Measurements from ENCODE around the gene ACSBG1.

The ACSBG1 gene

DNA sequence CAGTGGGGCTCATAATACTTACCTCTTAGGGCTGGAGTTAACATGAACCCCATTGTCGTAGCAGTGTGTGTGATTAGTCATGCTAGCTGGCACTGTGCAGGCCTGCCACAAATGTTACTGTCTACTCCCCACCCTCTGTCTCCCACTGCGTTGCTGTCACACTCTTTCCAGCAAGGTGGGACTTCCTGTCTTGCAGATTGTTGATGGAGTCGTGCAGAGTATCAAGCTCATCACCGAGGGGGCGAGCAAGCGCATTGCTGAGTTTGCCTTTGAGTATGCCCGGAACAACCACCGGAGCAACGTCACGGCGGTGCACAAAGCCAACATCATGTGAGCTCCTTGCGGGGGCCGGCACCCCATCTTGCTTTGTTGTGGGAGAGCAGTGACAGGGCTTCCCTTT, 72.3 kb downstream of the ACSBG1 start:
- DNase-seq = peak; percentile 23

DNA sequence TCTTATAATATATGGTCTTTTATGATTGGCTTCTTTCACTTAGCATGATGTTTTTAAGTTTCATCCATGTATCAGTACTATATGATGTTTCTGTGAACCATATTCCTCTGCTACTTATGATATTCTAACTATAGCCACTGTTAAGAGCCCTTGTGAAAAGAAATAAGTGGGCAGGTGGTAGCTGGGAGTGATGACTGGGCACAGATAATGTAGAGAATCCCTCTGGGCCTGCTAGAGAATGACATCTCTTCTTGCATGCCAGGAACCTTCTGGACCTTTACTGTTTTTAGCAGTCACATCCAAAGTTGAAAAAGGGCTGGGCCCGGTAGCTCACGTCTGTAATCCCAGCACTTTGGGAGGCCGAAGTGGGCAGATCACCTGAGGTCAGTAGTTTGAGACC, 75.0 kb downstream of the ACSBG1 start:
- DNase-seq = no peak

DNA sequence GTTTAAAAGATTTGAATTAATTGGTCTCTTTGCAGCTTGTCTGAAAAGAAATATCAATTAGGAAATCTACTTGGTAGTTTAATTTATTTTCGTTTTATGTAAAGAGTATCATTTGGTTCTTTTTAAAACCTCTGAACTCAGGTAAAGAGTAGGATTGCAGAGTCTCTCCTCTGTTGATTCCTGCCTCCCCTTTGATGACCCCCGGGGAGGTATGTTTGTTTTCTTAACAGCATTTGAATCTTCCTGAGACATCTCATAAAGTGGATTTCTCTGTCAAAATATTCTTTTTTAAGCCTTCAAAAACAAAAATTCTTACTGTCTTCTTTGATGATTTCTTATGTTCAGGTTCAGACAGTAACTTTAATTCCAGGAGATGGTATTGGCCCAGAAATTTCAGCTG, 77.2 kb downstream of the ACSBG1 start:
- DNase-seq = no peak

DNA sequence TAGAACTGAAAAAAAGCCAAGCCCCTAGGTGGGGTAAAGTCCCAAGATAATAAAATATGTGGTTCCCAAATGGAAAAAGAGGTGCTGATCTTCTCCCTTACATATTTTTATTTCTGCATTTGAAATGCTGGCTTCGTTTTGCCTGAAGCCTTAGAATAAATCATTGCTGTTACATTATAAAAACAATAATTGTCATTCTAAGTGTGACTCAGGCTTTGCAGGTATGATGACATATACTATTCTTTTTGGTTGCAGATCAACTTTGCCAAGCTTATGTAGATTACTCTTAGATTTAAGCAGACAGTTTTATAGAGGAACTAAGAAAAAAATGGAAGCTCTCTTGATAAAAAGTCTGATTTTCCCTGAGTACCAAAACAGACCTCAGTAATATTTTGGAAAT, 77.7 kb downstream of the ACSBG1 start:
- DNase-seq = no peak

DNA sequence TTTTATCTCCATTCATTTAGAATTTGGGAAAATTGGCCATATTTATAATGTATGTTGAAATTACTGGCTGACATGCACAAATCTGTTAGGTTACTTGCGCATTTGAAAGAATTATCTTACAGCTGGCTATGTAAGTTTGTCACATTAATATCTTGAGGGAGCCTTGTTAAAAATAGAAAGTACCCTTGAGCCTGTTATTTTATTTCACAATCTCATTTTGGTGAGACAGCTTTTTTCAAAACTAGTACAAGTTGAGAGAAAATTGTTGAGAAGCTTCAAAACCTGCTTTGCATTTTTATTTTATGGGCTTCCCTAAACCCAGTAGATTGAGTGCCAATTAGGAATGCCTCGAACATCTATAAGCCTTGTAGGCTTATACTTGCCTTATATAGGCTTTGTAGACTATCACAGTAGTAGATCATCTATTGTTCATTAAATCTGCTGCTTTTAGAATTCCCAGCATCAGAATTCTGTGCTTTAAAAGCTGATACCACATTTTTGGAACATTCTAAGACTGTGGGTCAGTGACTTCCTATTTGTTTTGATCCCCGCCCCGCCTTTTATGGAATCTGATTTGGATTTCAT, 78.9 kb downstream of the ACSBG1 start:
- DNase-seq = no peak

DNA sequence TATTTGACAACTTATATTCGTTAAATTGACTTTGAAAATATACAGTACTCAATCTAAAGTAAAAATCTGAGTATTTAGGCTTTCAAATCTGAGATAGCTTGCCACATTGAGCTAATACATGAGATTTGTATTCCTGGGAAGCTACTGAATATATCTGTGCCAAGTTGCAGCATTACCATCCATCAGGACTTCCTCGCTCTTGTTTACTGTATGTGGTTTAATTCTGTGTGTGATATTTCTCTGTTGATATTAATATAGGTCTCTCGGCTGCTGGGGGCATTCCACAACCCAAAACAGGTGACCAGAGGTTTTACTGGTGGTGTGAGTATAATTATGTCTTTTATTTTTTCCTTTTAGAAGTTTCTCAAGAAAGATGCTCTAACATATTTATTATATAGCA, 79.4 kb downstream of the ACSBG1 start:
- no peak for DNase-seq

DNA sequence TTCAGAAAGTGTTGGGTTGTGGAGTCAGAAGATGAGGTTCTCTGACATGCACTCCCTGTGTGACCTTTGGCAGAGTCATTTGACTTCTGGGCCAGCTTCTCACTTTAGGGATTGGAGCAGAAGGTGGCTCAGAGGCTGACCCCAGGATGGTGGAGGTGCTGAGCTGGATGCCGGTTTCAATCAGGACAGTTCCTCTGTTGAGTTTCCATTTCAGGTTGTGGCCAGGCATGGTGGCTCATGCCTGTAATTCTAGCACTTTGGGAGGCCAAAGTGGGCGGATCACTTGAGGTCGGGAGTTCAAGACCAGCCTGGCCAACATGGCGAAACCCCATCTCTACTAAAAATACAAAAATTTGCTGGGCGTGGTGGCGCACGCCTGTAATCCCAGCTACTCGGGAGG, 83.3 kb downstream of the ACSBG1 start:
- DNase-seq = peak; percentile 30

DNA sequence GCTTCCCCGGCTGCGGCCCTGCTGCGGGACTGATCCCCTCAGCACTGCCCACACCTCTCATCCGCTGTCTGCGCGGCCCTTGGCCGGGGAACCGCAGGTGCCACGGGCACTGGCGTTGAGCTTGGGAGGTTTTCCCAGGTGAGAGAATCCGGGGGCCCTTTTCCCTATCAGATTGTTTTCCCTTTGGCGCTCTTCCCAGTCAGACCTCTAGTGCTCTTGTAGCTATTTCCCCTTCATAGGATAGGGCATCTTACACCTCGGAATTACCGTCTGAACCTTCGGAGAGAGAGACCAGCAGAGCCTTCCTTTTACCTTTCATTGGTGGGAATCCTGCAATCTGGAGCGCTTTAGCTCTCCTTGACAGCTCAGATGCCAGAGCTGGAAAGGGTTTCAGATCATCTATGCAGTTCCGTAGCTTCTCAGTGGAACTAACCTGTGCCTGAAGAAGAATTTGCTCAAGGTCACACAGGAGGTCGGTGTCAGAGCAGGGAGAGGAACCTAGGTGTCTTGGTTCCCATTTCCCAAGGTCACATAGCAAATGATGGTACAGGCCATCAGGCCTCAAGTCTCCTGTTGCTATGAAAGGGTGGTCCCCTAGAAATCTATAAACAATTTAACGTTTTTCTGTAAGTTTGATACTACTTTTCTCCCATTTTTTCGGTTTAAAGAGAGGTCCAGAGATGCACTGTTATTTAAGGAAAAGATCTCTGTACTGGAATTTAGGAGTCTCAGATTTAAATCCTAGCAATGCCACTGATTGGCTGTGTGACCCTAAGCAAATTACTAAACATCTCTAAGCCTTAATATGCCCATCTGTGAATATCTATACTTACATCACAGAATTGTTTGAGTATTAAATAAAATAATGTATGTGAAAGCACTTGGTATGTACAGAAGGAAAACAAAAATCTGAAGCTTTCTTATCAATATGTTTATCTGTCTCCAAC, 84.3 kb downstream of the ACSBG1 start:
- DNase-seq = no peak

DNA sequence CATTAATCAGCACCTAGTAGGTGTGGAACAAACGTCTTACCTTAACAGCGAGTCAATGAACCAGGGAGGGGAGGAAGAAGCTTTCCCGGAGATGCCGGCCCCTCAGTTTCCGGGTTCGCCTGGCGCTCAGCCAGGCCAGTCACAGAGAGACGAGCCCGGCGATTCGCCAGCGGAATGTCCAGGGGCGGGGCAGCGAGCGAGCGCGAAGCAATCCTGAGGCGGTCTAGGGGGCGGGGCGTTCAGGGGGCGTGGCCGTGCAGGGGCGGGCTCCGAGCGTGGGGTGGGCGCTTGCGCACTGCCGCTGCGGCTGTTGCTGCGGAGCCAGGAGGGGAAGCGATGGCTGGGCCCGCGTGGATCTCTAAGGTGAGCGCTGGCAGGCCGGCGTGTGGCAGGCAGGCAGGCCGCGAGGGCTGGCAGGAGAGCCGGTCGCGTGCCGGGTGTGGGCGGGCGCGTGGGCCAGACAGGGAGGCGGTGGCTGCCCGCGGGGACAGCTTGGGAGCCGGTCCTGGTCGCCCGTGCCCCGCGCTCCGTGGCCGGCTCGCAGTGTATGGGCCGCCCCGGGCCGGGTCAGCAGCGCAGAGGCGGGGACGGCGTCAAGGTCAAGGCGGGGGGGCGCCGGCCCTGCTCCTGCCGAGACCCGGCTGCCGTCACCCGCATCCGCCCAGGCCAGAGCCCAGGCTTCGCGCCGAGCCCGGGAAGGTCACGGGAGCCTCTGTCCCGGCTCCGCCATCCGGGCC, 85.1 kb downstream of the ACSBG1 start, which contains the start of gene IDH3A:
Gene IDH3A (plus strand): TSS at position 295 of the 737 bp plus-strand sequence. CDS start 42 bp downstream, at position 337.
- peak; percentile 99 for DNase-seq

DNA sequence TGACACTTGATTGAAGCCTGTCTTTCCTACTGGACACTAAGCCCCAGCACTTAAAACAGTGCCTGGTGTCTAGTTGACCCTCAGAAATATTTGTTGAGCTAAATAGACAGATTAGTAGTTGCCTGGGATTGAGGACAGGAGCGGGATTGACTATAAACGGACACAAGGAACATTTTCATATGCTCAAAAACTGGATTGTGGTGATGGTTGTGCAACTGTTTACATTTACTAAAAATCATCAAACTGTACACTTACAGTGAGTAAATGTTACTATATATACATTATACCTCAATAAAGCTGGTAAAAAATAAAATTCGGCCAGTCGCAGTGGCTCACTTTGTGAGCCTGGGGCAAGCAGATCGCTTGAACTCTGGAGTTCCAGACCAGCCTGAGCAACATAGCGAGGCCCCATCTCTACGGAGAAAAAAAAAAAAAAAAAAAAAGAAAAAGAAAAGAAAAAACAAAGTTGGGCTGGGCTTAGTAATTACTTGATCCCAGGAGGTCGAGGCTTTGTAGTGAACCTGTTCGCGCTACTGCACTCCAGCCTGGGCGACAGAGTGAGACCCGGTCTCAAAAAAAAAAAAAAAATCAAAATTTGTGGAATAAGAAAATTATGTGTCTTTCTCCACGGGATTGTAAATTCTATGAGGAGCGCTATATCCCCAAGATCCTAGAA, 85.8 kb downstream of the ACSBG1 start:
- no peak for DNase-seq

DNA sequence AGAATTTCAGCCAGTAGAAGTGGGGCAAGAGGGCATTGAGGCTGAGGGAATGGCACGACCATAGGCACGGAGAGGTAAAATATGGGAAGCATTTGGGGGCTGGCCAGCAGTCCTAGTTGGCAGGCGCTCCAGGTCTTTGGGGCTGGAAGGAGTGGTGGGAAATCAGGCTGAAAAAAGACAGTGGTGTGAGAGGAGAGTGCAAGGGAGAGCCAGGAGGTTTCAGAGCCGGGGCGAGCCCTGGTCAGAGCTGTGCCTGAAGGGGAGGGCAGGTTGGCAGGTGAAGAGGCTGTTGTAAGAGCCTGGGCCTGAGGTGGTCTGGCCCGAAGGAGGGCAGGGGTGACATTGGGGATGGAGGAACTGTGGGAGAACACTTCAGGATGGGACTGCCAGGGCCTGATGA, 86.8 kb downstream of the ACSBG1 start:
- DNase-seq = no peak

DNA sequence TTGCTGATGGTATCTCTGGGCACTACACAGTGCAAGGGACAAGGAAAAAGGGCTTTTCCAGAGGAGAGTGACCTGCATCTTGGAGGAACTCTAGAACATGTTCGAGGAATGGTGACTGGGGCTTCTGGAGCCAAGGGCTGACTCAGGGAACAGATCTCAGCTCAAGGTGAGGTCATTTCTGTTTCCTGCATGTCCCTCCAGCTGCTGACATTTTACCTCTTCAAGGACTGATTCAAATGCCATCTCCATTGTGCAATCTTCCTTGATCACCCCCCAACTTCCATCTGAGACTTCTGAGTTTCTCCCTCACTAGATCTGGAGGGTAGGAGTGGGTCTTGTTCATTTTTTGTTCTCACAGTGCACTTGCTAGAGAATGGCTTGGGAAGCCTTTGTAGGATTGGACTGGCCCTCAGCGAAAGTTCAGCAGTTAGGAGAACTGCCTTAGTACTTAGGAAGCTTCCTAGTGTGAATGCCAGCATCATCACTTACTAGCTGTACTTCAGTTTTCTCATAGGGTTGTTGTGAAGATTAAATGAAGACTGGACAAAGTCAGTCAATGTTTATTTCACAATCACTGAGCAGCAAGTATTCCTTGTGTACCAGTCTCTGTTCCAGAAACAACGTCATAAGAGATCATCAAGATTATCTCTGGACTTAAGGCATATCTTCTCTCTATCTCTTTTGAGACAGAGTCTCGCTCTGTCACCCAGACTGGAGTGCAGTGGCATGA, 87.8 kb downstream of the ACSBG1 start:
- no peak for DNase-seq

DNA sequence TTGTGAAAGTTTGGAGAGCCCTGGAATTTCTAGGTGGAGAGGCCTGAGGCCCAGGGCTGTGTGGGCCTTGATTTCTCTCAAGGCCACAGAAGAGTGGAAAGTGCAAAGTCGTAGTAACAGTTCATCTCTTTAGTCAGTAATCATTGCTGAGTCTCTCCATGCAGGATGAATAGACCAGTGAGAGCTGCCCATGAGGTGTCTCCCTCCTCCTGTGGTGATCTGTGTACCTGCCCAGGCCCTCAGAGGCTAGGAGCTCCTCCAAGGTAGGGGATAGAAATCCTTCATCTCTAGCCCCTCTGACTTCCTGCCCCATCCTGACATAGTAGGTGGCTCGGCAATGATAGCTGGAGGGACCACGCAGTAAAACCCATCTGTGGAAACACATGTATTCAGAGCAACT, 92.0 kb downstream of the ACSBG1 start:
- DNase-seq = no peak

DNA sequence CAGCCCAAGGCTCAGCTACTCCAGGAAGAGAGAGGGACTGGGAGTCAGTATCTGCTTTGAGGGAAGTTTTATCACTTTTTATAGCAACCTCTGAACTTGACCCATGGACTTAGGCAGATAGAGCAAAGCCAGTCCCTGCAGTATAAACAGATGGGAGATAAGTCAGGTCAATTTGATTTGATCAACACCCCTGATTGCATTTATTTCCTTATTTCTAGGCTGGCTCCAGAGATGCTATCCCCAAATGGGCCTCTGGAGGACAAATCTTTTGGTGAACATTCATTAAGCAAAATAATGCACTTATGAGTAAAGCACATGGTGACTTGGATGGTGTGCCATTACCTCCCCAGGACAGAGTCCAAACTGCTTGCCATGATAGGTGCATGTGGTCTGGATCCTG, 94.1 kb downstream of the ACSBG1 start:
- DNase-seq = no peak

DNA sequence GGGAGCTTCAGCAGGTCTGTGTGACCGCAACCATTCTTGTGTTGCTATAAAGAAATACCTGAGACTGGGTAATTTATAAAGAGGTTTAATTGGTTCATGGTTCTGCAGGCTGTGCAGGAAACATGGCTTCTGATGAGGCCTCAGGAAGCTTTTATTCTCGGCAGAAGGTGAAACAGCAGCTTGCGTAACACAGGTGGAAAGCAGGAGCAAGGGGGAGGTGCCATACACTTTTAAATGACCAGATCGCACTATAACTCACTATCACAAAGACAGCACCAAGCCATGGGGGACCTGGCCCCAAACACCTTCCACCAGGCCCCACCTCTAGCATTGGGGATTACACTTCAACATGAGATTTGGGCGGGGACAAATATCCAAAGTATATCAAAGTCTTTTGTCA, 94.8 kb downstream of the ACSBG1 start:
- DNase-seq = no peak

DNA sequence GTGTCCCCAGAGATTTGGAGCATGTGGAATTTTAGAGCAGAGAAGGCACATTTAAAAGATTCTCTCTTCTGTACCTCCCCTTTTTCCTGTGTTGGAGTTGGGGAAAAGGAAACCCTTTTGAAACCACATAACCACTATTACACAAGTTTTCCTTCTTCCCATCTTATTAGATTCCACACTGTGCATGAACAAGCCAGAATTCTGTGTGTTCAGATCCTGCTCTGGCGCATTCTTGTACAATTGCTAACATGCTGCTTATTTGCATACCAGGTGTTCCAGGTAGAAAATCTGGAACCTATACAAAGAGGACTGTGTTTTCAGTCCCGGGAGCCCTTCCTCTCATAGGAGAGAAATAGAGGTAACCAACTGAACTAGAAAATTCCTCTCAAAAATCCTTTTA, 100.6 kb downstream of the ACSBG1 start:
- DNase-seq = no peak

DNA sequence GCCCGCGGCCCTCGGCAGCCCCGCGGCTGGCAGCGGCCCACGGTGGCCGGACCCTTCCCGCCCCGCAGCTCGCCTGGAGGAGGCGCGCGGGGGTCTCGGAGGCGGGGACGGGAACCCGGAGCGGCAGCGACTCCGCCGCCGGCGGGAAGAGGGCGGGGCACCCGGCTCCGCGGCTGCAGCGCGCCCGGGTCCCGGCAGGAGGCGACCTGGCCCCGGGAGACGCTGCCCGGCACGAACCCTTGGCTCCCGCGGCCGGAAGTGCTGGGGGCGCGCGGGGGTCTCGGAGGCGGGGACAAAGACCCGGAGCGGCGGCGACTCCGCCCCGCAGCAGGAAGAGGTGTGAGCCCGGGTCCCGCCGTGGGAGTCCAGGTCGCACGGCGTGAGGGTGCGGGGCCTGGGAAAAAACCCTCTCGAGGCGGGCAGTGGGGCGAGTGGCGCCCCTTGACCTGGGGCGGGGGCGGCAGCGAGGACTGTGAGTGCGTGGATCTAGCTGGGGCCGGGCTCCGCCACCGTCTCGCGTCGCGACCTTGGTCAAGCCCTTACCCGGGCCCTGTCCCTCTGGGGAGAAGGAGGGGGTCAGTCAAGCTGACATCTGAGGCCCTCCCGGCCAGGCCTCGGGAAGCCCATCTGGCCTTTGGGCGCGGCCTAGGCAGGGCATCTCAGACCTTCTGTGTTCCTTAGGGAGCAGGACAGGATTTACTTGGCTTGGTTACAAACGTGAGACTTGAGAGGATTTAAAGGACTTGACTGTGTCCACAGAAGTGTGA, 102.9 kb downstream of the ACSBG1 start, which contains the start of gene CIB2:
Gene CIB2 (minus strand): TSS at position 151 of the 767 bp plus-strand sequence. CDS start 230 bp downstream, outside the sequence.
- DNase-seq = peak; percentile 70

DNA sequence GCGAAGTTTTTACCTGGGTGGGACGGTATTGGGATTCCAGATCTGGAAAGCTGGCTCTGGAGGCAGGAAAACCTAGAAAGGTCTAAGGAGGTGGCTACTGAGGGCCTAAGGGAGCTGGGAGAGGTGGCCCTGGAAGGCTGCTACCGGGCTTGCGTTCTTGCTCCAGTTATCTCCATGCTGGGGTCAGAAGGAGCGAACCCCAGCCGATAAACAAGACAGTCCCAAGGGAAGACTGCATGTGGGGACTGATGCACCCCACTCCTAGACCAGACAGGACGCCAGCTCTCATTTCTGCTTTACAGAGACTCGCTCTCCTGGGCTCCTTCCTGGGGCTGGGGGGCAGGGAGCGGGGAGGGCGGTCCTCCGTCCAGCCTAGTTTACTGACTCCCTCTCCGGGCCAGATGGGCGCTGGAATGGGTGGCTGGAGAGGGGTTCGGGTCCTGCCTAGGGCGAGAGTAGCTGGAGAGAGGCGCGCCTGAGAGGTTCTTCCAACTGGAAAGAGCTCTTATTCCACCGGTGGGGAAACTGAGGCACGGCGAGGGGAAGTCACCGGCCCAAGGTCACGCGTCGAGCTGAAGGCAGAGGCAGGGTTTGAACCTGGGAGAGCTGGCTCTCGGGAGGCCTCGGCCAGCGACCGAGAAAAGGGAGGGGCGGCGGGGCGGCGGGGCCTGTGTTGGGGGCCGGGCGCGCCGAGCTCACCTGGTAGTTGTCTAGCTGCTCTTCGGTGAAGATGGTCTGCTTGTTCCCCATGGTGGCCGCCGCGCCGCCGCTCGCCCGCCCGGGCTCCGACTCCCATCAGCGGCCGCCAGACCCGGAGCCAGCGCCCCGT, 103.7 kb downstream of the ACSBG1 start:
- peak; percentile 32 for DNase-seq

DNA sequence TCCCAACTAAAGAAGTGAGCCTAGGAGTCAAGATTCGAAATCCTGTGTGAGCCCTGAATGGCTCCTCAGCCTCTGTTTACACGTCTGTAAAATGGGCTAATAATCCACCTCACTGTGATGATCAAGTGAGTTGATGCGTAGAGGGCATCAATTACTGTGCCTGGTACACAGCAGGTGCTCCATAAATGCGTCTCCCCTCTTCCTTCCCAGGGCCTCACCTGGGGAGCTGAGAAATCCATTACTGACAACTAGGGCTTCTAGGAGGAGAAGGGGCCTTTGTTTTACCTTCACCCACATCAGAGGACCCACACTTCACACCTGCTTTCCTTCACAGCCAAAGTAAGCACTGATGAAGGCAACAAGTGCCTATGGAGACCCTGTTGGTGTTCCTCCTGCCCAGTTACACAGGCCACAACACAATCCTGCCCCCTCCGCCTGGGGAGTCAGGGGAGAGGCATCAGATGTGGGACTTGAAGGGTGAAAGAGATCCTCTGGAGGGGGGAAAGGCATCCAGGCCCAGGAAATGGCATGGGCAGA, 104.5 kb downstream of the ACSBG1 start:
- no peak for DNase-seq

DNA sequence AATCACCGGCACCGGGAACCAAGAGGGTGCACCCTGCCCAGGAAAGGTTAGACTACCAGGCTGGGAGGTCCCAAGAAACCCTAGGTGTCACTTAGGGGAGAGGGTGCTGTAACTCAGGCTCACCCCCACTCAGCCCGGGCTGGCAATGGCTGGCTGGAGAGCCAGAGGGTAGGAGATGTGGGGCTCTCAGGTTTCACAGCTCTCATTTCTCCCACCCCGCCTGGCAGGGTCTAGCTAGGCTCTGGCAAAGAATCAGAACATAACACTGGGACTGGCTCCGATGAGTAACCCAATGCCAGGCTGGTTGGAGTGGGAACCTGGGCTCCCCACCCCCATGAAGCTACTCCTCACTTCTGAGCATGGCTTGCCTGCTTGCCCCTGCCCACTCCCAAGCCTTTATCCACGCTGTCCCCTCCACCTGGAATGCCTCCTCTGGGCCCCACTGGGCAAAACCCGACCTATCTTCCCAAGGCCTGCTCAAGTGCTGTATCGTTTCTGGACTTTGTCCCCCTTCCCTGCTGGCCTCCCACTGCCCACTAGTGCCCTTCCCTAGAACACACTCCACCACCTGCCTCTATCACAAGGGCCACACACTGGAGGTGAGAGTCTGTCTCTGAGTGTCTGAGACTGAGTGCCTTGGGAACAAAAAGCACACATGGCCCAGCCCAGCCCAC, 105.2 kb downstream of the ACSBG1 start:
- no peak for DNase-seq
